Adrenal gland (tissue), 12 donors: ENCODE results near the gene BDKRB1. TPM values are rescaled to one million over a fixed set of nuclear protein-coding genes. Genes with fewer than 3 reads are reported as not detected.

Source experiments
- DNase-seq, 7 donors: peaks; one replicate each; pipeline ENCODE4 v3.0.0-alpha.2; 2019 to 2020
- H3K27ac ChIP-seq, 5 donors: fragments of 200-600 bp; sonication (generic) in 4 of 5; 1 replicate in 3 of 5; 2 replicates in 2 of 5; pipeline versions ENCODE4 v1.5.1 to v1.8.0; 2016 to 2020; ENCODE audit warnings: mild to moderate bottlenecking in 1 of 5
- H3K27me3 ChIP-seq: fragments of 200-600 bp; 2 replicates; pipeline ENCODE4 v1.8.0; 2021
- H3K36me3 ChIP-seq, 2 donors: fragments of 200-600 bp; replicated peaks in 1 of 2; 1 replicate in 1 of 2; 2 replicates in 1 of 2; pipeline versions ENCODE4 v1.5.1 to v1.8.0; 2018 to 2022
- H3K4me1 ChIP-seq, 2 donors: fragments of 200-600 bp; replicated peaks in 1 of 2; 1 replicate in 1 of 2; 2 replicates in 1 of 2; pipeline versions ENCODE4 v1.5.1 to v1.8.0; 2018 to 2021
- H3K4me3 ChIP-seq, 4 donors: fragments of 200-600 bp; sonication (generic) in 3 of 4; one replicate each; pipeline ENCODE4 v1.5.1; 2016 to 2018
- H3K9me3 ChIP-seq, 3 donors: fragments of 200-600 bp; sonication (generic) in 1 of 3; replicated peaks in 1 of 3; 1 replicate in 2 of 3; 2 replicates in 1 of 3; pipeline versions ENCODE4 v1.5.1 to v1.8.0; 2016 to 2021
- CTCF ChIP-seq, 6 experiments: fragments of 450-650 bp in 4 of 6; fragments of 200-600 bp in 2 of 6; sonication (generic) in 1 of 6; IDR thresholded peaks; 1 replicate in 5 of 6; 2 replicates in 1 of 6; pipeline versions ENCODE4 v1.5.1 to v1.8.0; 2016 to 2021; ENCODE audit warnings: antibody characterized with exemption in 6 of 6, mild to moderate bottlenecking in 2 of 6, moderate library complexity in 1 of 6
- POLR2A ChIP-seq, 2 donors: fragments of 450-650 bp; IDR thresholded peaks; one replicate each; pipeline ENCODE4 v1.6.1; 2017; ENCODE audit warnings: antibody characterized with exemption in 2 of 2, mild to moderate bottlenecking in 2 of 2, moderate library complexity in 1 of 2
- WGBS, 4 donors: extraction: QIAGEN DNeasy Blood & Tissue Kit in 2 of 4; methylation state at CpG; one replicate each; pipeline versions ENCODE4 v1.1.5 to v1.1.7; 2013 to 2017; 5-methylcytosine and 5-hydroxymethylcytosine counted together
- intact Hi-C, 2 donors: fragments of 100-400 bp; cut with DNase I; formaldehyde crosslinking; loops; one replicate each; pipeline versions ENCODE4 v1.14.1 to v1.15.0; 2022 to 2023
- polyA plus RNA-seq, 3 donors: library from polyadenylated mRNA; stranded (reverse); fragments of 200-250 nt in 2 of 3; fragments of 350-450 nt in 1 of 3; fragmentation: Illumina TruSeq in 1 of 3; extraction: RNeasy Lipid Tissue Mini Kit (QIAGEN cat#74804) in 1 of 3; gene quantifications; one replicate each; pipeline ENCODE4 v1.2.3, GENCODE V29; 2013 to 2014
- total RNA-seq, 9 donors: library from RNA; depleted of rRNA in 4 of 9; stranded (reverse); fragments of >200 nt in 4 of 9; fragments of 120-200 nt in 1 of 9; fragmentation: NEBNext Ultra II Directional in 1 of 9; extraction: Animal tissue kit (Norgen Biotek cat#: 25700) in 1 of 9; gene quantifications; one replicate each; pipeline versions ENCODE4 v1.1.0 to v1.2.4, GENCODE V29; 2013 to 2023
- donor health status: healthy with polysubstance abuse.
- donor health status: Bipolar disorder and iron deficiency.
- donor health status: DM: yes; HTN: yes; CAD: no.
- donor health status: DM: no; HTN: no; CAD: no.
- donor health status: DM: no; HTN: no; CAD: no.
- donor health status: DM: yes; HTN: yes; CAD: no.

The BDKRB1 gene
- total and polyA plus RNA-seq, 12 donors: 0.25 to 0.98 (median 0.88) TPM; not detected in 9

- H3K4me1 ChIP-seq: no peaks in the 10 kb centered on the region
- WGBS, 4 donors: 68 to 77% (median 73%) methylated on average over 16 of the region's 16 CpGs
- no peak overlapping the region for H3K4me3 ChIP-seq
- no peaks in the 10 kb centered on the region for H3K9me3 ChIP-seq
- no peak overlapping the region for H3K27ac ChIP-seq
- no peaks in the 10 kb centered on the region for H3K36me3 ChIP-seq
- DNase-seq: peak in 1 of 7 donors; percentile 21
- no peaks in the 10 kb centered on the region for H3K27me3 ChIP-seq
- intact Hi-C loops: no loop called here
- no peak for TF ChIP-seq POLR2A (IDR thresholded peaks at IDR 0.05)
- TF ChIP-seq CTCF (IDR thresholded peaks at IDR 0.05): no peak
Observed at GRCh38 chr14:96265383-96266095, 9.5 kb downstream of the BDKRB1 start.

- no peaks in the 10 kb centered on the region for H3K27me3 ChIP-seq
- intact Hi-C loops: no loop called here
- H3K9me3 ChIP-seq: no peaks in the 10 kb centered on the region
- no peaks in the 10 kb centered on the region for H3K36me3 ChIP-seq
- DNase-seq: peak in 1 of 7 donors; percentile 66
- TF ChIP-seq POLR2A (IDR thresholded peaks at IDR 0.05) (no peak), CTCF (IDR thresholded peaks at IDR 0.05) (no peak)
- no peaks in the 10 kb centered on the region for H3K4me1 ChIP-seq
- WGBS, 4 donors: 0 to 43% (median 36%) methylated on average over 1 to 3 of the region's 3 CpGs
- H3K4me3 ChIP-seq: no peak overlapping the region
- H3K27ac ChIP-seq: no peak overlapping the region
Observed at GRCh38 chr14:96267336-96267735, 11.3 kb downstream of the BDKRB1 start.

- no peak for TF ChIP-seq CTCF (IDR thresholded peaks at IDR 0.05)
- no peak for TF ChIP-seq POLR2A (IDR thresholded peaks at IDR 0.05)
- Histone ChIP-seq H3K4me1 (no peaks in the 10 kb centered on the region), H3K36me3 (no peaks in the 10 kb centered on the region), H3K9me3 (no peaks in the 10 kb centered on the region), H3K27me3 (no peaks in the 10 kb centered on the region), H3K27ac (no peak overlapping the region), H3K4me3 (no peak overlapping the region)
- DNase-seq: peak in 1 of 7 donors; percentile 23
- 92 to 100% (median 94%) methylated on average over 2 to 5 of the region's 5 CpGs for WGBS, 4 donors
- intact Hi-C loops: no loop called here
Observed at GRCh38 chr14:96267916-96268315, 11.9 kb downstream of the BDKRB1 start.

GRCh38 chr14:96268431-96269358, 12.7 kb downstream of the BDKRB1 start:
- peak in 3 of 7 donors; percentile 25 to 49 (median 32) for DNase-seq
- Histone ChIP-seq H3K27ac (no peak overlapping the region), H3K9me3 (no peaks in the 10 kb centered on the region), H3K36me3 (no peaks in the 10 kb centered on the region), H3K4me1 (no peaks in the 10 kb centered on the region), H3K4me3 (no peak overlapping the region), H3K27me3 (no peaks in the 10 kb centered on the region)
- TF ChIP-seq POLR2A (IDR thresholded peaks at IDR 0.05) (no peak), CTCF (IDR thresholded peaks at IDR 0.05) (no peak)
- intact Hi-C loops: no loop called here
- 71 to 86% (median 77%) methylated on average over 20 to 22 of the region's 22 CpGs for WGBS, 4 donors
